Measurements from ENCODE around the gene NEMP1. TPM values are rescaled to one million over a fixed set of nuclear protein-coding genes. Genes with fewer than 3 reads are reported as not detected.

The NEMP1 gene
- total and polyA plus RNA-seq, 2 of the 8 experiments (the other 6 are each of a cell fraction or from before 2014, with no cell fraction given): 30.1 to 43.2 TPM

DNA sequence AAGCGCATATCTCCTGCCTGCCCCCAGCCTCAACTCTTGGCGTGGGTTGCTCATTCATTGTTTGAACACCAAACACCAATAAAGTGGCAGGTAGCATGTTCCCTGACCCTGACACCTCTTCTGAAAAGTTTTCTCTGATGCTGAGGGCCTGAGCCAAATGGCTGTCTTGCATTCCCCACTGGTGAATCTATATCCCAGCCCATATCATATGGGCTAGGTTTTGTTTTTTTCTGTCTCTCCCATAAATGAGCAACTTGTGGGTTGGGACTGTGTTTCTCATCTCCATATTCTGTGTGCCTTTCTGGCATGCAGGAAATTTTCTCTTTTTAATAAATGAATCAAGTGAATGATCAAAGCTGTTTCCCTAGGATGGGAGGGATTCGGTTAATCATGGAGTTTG, 33.7 kb downstream of the NEMP1 start:
- H2BK12ac ChIP-seq (ENCODE audit: low read depth, low read length): no peak overlapping the region
- no peaks in the 10 kb centered on the region for H3K23me2 ChIP-seq (ENCODE audit: low read depth, low read length)
- no peak overlapping the region for H2AFZ ChIP-seq (ENCODE audit: low read length)
- no peak for FAIRE-seq
- POLR2A ChIA-PET (ENCODE audit: partially characterized antibody): interaction anchor here (1.3 kb wide), 1 partner anchor 14 kb away, joined by 4 read pairs; no protein-coding TSS in a partner anchor
- no peaks in the 10 kb centered on the region for H3K79me2 ChIP-seq (ENCODE audit: control insufficient read depth in 1 of 2, insufficient read depth in 2 of 2, low read length in 2 of 2)
- no peak overlapping the region for H3K18ac ChIP-seq (ENCODE audit: extremely low read depth, low read length)
- no peak overlapping the region for H3K4ac ChIP-seq (replicated peaks; ENCODE audit: insufficient read length, low read depth, low read length)
- H3K27ac ChIP-seq (ENCODE audit: low read depth, low read length): no peak overlapping the region
- H3K4me1 ChIP-seq (replicated peaks in 1 of 4; ENCODE audit: control insufficient read depth in 3 of 4, insufficient read depth in 4 of 4, low read length in 3 of 4): no peaks in the 10 kb centered on the region
- no peaks in the 10 kb centered on the region for H3K27me3 ChIP-seq (replicated peaks in 1 of 4; ENCODE audit: control insufficient read depth in 3 of 4, extremely low read depth in 1 of 4, insufficient read depth in 3 of 4, low read length in 3 of 4)
- DNase-seq (ENCODE audit: low read depth in 1 of 2, low spot score in 2 of 2): no peak
- H3K79me1 ChIP-seq (ENCODE audit: low read depth, low read length): no peaks in the 10 kb centered on the region
- no peak for TF ChIP-seq CTCF (IDR thresholded peaks at IDR 0.05; ENCODE audit: control extremely low read depth in 1 of 3, insufficient read depth in 1 of 3, low read depth in 1 of 3, low read length in 3 of 3)
- TF ChIP-seq GTF2F1 (IDR thresholded peaks at IDR 0.05; ENCODE audit: borderline replicate concordance, low read depth, low read length): no peak
- no peak for TF ChIP-seq POLR2A (IDR thresholded peaks at IDR 0.05; ENCODE audit: control extremely low read depth in 1 of 2, low read depth in 2 of 2, low read length in 2 of 2)
- TF ChIP-seq GABPA (IDR thresholded peaks at IDR 0.05; ENCODE audit: borderline replicate concordance, insufficient read depth, low read length): no peak
- TF ChIP-seq, protein P1, sequence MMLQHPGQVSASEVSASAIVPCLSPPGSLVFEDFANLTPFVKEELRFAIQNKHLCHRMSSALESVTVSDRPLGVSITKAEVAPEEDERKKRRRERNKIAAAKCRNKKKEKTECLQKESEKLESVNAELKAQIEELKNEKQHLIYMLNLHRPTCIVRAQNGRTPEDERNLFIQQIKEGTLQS (IDR thresholded peaks at IDR 0.05; ENCODE audit: insufficient read depth, low read depth, low read length): no peak
- no peak for TF ChIP-seq CBX5 (IDR thresholded peaks at IDR 0.05; ENCODE audit: low read depth, low read length)
- TF ChIP-seq CHD2 (IDR thresholded peaks at IDR 0.05; ENCODE audit: low read length): no peak
- TF ChIP-seq SRF (IDR thresholded peaks at IDR 0.05; ENCODE audit: low read depth, low read length): no peak
- no peak for TF ChIP-seq ASH2L (IDR thresholded peaks at IDR 0.05; ENCODE audit: low read length)
- TF ChIP-seq KDM4A (IDR thresholded peaks at IDR 0.05; ENCODE audit: low read depth, low read length, severe bottlenecking): no peak
- TF ChIP-seq ZNF274 (IDR thresholded peaks at IDR 0.05; ENCODE audit: borderline replicate concordance, extremely low read depth, low read length): no peak
- TF ChIP-seq JUN (IDR thresholded peaks at IDR 0.05; ENCODE audit: low read depth, low read length): no peak
- no peak overlapping the region for H2BK15ac ChIP-seq (ENCODE audit: low read length)
- no peaks in the 10 kb centered on the region for H3K9me3 ChIP-seq (ENCODE audit: insufficient read depth in 2 of 2, low read depth in 1 of 2, low read length in 1 of 2)
- H3K56ac ChIP-seq (replicated peaks; ENCODE audit: insufficient read length, low read depth, low read length): no peak overlapping the region
- H4K91ac ChIP-seq (replicated peaks; ENCODE audit: insufficient read length, low read length): no peak overlapping the region
- no peaks in the 10 kb centered on the region for H3K36me3 ChIP-seq (ENCODE audit: control insufficient read depth in 2 of 4, insufficient read depth in 4 of 4, low read length in 3 of 4)
- no peak overlapping the region for H3K9ac ChIP-seq (replicated peaks in 1 of 4; ENCODE audit: extremely low read depth in 1 of 4, low read depth in 3 of 4, low read length in 3 of 4)
- no peak overlapping the region for H3K23ac ChIP-seq (ENCODE audit: insufficient read length)
- no peak overlapping the region for H3K14ac ChIP-seq (ENCODE audit: insufficient read length)
- no peak overlapping the region for H4K8ac ChIP-seq (ENCODE audit: extremely low read depth, insufficient read depth, low read length)
- 89% methylated on average over 3 of the region's 3 CpGs; no CpG with 5 or more reads in 1 of the 2 experiments for WGBS, 2 experiments (ENCODE audit: extremely low coverage in 1 of 2, insufficient coverage in 1 of 2, insufficient read length in 1 of 2, insufficient replicate concordance in 2 of 2, low coverage in 1 of 2, low lambda C conversion rate in 2 of 2, missing lambda C conversion rate in 1 of 2)
- H4K20me1 ChIP-seq (replicated peaks in 1 of 2; ENCODE audit: control insufficient read depth in 1 of 2, insufficient read depth in 2 of 2, low read length in 2 of 2): no peaks in the 10 kb centered on the region
- no peak overlapping the region for H2BK5ac ChIP-seq (ENCODE audit: low read depth, low read length)
- no peak overlapping the region for H2BK120ac ChIP-seq (replicated peaks; ENCODE audit: low read depth, low read length)
- H3K4me2 ChIP-seq (ENCODE audit: insufficient read depth in 1 of 2, low read depth in 2 of 2, low read length in 2 of 2): no peak overlapping the region
- H3K4me3 ChIP-seq (ENCODE audit: extremely low read depth in 1 of 4, insufficient read depth in 2 of 4, low read depth in 3 of 4, low read length in 4 of 4): no peak overlapping the region
- CTCF ChIA-PET (ENCODE audit: partially characterized antibody): interaction anchor here (0.6 to 2.7 kb wide), 7 partner anchors 10 to 264 kb away, joined by 3 to 9 read pairs (median 3); no protein-coding TSS in a partner anchor
- no peak overlapping the region for H4K5ac ChIP-seq (ENCODE audit: insufficient read length, low read depth, low read length)
- no peak overlapping the region for H2AK5ac ChIP-seq (ENCODE audit: low read depth, low read length)
- H2BK20ac ChIP-seq (ENCODE audit: low read length): no peak overlapping the region
